22Rv1 (cell line): ENCODE results near the gene HES5.

Experiments
- ZFX ChIP-seq: fragments of 450-650 bp; IDR thresholded peaks from 2 replicates; pipeline ENCODE4 v1.6.1; 2017; ENCODE audit warnings: antibody characterized with exemption, borderline replicate concordance
- TF ChIP-seq, protein P1 (sequence below): fragments of 450-650 bp; IDR thresholded peaks from 2 replicates; pipeline ENCODE4 v1.5.1; 2017; ENCODE audit warnings: mild to moderate bottlenecking

DNA sequence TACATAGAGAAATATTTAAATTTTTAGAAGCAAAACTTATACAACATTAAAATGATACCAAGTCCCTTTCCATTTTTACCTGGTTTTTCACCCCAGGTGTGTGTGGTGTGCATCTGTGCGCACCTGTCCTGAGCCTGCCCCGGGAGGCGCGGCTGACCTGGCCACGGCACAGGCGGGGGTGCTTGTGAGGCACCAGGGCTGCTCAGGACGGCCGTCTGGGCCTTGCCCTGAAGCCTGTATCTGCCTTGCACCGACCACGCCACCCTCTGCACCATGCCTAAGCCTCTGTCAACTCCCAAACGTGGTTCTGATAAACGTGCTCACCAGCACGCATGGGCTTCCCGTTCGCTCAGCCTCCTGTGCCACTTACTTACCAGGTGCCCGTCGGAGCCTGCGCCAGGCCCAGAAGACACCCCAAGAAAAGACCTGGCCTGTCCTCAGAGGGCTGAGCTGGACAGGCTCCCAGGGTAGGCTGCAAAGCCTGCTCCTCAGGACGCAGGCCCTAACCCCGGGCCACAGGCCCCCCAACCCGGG, 24.5 kb downstream of the HES5 start:
- TF ChIP-seq, protein P1, sequence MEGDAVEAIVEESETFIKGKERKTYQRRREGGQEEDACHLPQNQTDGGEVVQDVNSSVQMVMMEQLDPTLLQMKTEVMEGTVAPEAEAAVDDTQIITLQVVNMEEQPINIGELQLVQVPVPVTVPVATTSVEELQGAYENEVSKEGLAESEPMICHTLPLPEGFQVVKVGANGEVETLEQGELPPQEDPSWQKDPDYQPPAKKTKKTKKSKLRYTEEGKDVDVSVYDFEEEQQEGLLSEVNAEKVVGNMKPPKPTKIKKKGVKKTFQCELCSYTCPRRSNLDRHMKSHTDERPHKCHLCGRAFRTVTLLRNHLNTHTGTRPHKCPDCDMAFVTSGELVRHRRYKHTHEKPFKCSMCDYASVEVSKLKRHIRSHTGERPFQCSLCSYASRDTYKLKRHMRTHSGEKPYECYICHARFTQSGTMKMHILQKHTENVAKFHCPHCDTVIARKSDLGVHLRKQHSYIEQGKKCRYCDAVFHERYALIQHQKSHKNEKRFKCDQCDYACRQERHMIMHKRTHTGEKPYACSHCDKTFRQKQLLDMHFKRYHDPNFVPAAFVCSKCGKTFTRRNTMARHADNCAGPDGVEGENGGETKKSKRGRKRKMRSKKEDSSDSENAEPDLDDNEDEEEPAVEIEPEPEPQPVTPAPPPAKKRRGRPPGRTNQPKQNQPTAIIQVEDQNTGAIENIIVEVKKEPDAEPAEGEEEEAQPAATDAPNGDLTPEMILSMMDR, result no peak
- TF ChIP-seq ZFX, result no peak
